Calu3 (cell line): Measurements from ENCODE around the gene PHOSPHO1. TPM values are rescaled to one million over a fixed set of nuclear protein-coding genes. Genes with fewer than 3 reads are reported as not detected.

Experiments
- BruUV-seq: library from RNA; stranded (reverse); fragments of 400-500 nt; replicated peaks from 2 replicates; lab custom pipeline; 2021; lab: Mats Ljungman, UMichigan
- CTCF ChIA-PET: fragments of 300-600 bp; sonication (Branson Sonifier 250); formaldehyde crosslinking; loops from one replicate; lab custom pipeline; 2022; ENCODE audit warnings: antibody characterized with exemption; lab: Charles Lee
- DNase-seq: peaks from one replicate; pipeline ENCODE4 v3.0.0; 2022
- H3K27ac Mint-ChIP-seq: one replicate; pipeline ENCODE4 v1.8.0; 2022; ENCODE audit warnings: mixed read lengths; ENCODE audit not compliant: unreplicated experiment
- H3K27me3 Mint-ChIP-seq: one replicate; pipeline ENCODE4 v1.8.0; 2022; ENCODE audit warnings: mixed read lengths; ENCODE audit not compliant: unreplicated experiment
- H3K36me3 Mint-ChIP-seq: one replicate; pipeline ENCODE4 v1.8.0; 2022; ENCODE audit warnings: mild to moderate bottlenecking, moderate library complexity, mixed read lengths; ENCODE audit not compliant: insufficient read depth, unreplicated experiment
- H3K4me1 Mint-ChIP-seq: one replicate; pipeline ENCODE4 v1.8.0; 2022; ENCODE audit warnings: mild to moderate bottlenecking, low read depth, mixed read lengths; ENCODE audit not compliant: unreplicated experiment
- H3K4me3 Mint-ChIP-seq: one replicate; pipeline ENCODE4 v1.8.0; 2022; ENCODE audit warnings: mild to moderate bottlenecking, low read depth, moderate library complexity, mixed read lengths; ENCODE audit not compliant: unreplicated experiment
- H3K9me3 Mint-ChIP-seq: one replicate; pipeline ENCODE4 v1.8.0; 2022; ENCODE audit warnings: low read depth, mixed read lengths; ENCODE audit not compliant: unreplicated experiment
- CTCF ChIP-seq: fragments of 200-600 bp; IDR thresholded peaks from one replicate; pipeline ENCODE4 v1.8.0; 2022; ENCODE audit warnings: antibody characterized with exemption; ENCODE audit not compliant: unreplicated experiment
- intact Hi-C: fragments of 100-400 bp; cut with micrococcal nuclease; formaldehyde crosslinking; loops from one replicate; pipeline ENCODE4 v1.10.0; 2022; ENCODE audit not compliant: unreplicated experiment
- total RNA-seq: library from RNA; stranded (reverse); gene quantifications from 2 replicates; pipeline ENCODE4 v1.2.3, GENCODE V29; 2022

Gene PHOSPHO1
- total RNA-seq, 1 experiment from 2014 or later: not detected

GRCh38 chr17:49216953-49217650 lies 13.5 kb downstream of the PHOSPHO1 start:
- H3K4me1 Mint-ChIP-seq: peaks cover 9% of the 10 kb centered on the region
- DNase-seq: no peak
- no peaks in the 10 kb centered on the region for H3K9me3 Mint-ChIP-seq
- no peak for TF ChIP-seq CTCF
- intact Hi-C loops: no loop called here
- H3K36me3 Mint-ChIP-seq: no peaks in the 10 kb centered on the region
- no peak overlapping the region for H3K27ac Mint-ChIP-seq
- BruUV-seq: no TSS peak
- CTCF ChIA-PET: interaction anchor here (0.6 kb wide), 1 partner anchor 9 kb away, joined by 3 read pairs; no protein-coding TSS in a partner anchor
- no peak overlapping the region for H3K4me3 Mint-ChIP-seq
- H3K27me3 Mint-ChIP-seq: peaks cover 55% of the 10 kb centered on the region

- Mint-ChIP-seq H3K27ac (no peak overlapping the region), H3K4me3 (no peak overlapping the region), H3K27me3 (peaks cover 55% of the 10 kb centered on the region), H3K36me3 (no peaks in the 10 kb centered on the region), H3K4me1 (peaks cover 9% of the 10 kb centered on the region), H3K9me3 (no peaks in the 10 kb centered on the region)
- no peak for TF ChIP-seq CTCF
- no peak for DNase-seq
- CTCF ChIA-PET: no interaction called here
- BruUV-seq: no TSS peak
- intact Hi-C loops: no loop called here
These were observed 14.1 kb downstream of the PHOSPHO1 start for GRCh38 chr17:49216482-49216881.

GRCh38 chr17:49214676-49215360 lies 15.8 kb downstream of the PHOSPHO1 start:
- CTCF ChIA-PET: interaction anchor here (1.0 to 1.3 kb wide), 2 partner anchors 113 to 152 kb away, joined by 3 read pairs; no protein-coding TSS in a partner anchor

GRCh38 chr17:49213847-49214246 lies 16.7 kb downstream of the PHOSPHO1 start:
- intact Hi-C loops: no loop called here
- no TSS peak for BruUV-seq
- no peak for DNase-seq
- H3K27ac Mint-ChIP-seq: no peak overlapping the region
- H3K9me3 Mint-ChIP-seq: no peaks in the 10 kb centered on the region
- H3K27me3 Mint-ChIP-seq: peaks cover 66% of the 10 kb centered on the region
- no peak for TF ChIP-seq CTCF
- CTCF ChIA-PET: no interaction called here
- no peaks in the 10 kb centered on the region for H3K36me3 Mint-ChIP-seq
- peaks cover 9% of the 10 kb centered on the region for H3K4me1 Mint-ChIP-seq
- no peak overlapping the region for H3K4me3 Mint-ChIP-seq

More at GRCh38 chr17:49214676-49215360, 15.8 kb downstream of the PHOSPHO1 start:
- H3K27me3 Mint-ChIP-seq: peaks cover 66% of the 10 kb centered on the region
- no peaks in the 10 kb centered on the region for H3K9me3 Mint-ChIP-seq
- H3K4me1 Mint-ChIP-seq: peaks cover 9% of the 10 kb centered on the region
- BruUV-seq: no TSS peak
- H3K36me3 Mint-ChIP-seq: no peaks in the 10 kb centered on the region
- DNase-seq: peak; percentile 49
- no peak overlapping the region for H3K4me3 Mint-ChIP-seq
- intact Hi-C loops: no loop called here
- TF ChIP-seq CTCF: no peak
- H3K27ac Mint-ChIP-seq: no peak overlapping the region
